Activated T-cell treated with anti-CD3 and anti-CD28 coated beads, Interleukin-2, amount 50 U/mL, for 4 hours (primary cell): ENCODE measurements around the gene GFI1. TPM values are rescaled to one million over a fixed set of nuclear protein-coding genes. Genes with fewer than 3 reads are reported as not detected.
"Not testable (repeated sequence)": the region's sequence is repeated elsewhere in the genome, so short reads cannot be mapped to it uniquely, and the experiment has no call there.

Source experiments
- ATAC-seq, 2 donors: fragments of 200-7000 bp; cut with Tn5 transposase; one replicate each; pipeline ENCODE4 v1.10.0; 2021
- DNase-seq: peaks from one replicate; pipeline ENCODE4 v3.0.0-alpha.2; 2020
- H3K27me3 Mint-ChIP-seq: one replicate; pipeline ENCODE4 v1.8.0; 2021; ENCODE audit warnings: low read depth, mixed read lengths
- H3K36me3 Mint-ChIP-seq: one replicate; pipeline ENCODE4 v1.8.0; 2022; ENCODE audit warnings: mixed read lengths; ENCODE audit not compliant: insufficient read depth
- H3K4me1 Mint-ChIP-seq: one replicate; pipeline ENCODE4 v1.8.0; 2021; ENCODE audit warnings: low read depth, mixed read lengths
- H3K4me3 Mint-ChIP-seq: one replicate; pipeline ENCODE4 v1.8.0; 2021; ENCODE audit warnings: mild to moderate bottlenecking, moderate library complexity, mixed read lengths
- H3K9me3 Mint-ChIP-seq: one replicate; pipeline ENCODE4 v1.8.0; 2021; ENCODE audit warnings: mixed read lengths
- total RNA-seq, 3 donors: library from RNA; stranded (reverse); gene quantifications; one replicate each; pipeline ENCODE4 v1.2.1, GENCODE V29; 2021

The GFI1 gene
- total RNA-seq, 3 donors from 2014 or later, result 99.4 to 136 (median 115) TPM

DNA sequence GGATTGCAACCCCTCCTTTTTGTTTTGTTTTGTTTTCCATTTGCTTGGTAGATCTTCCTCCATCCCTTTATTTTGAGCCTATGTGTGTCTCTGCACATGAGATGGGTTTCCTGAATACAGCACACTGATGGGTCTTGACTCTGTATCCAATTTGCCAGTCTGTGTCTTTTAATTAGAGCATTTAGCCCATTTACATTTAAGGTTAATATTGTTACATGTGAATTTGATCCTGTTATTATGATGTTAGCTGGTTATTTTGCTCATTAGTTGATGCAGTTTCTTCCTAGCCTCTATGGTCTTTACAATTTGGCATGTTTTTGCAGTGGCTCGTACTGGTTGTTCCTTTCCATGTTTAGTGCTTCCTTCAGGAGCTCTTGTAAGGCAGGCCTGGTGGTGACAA, 52.2 kb downstream of the GFI1 start:
- not testable (repeated sequence) for H3K4me3 Mint-ChIP-seq, H3K9me3 Mint-ChIP-seq, H3K4me1 Mint-ChIP-seq, H3K36me3 Mint-ChIP-seq, H3K27me3 Mint-ChIP-seq, ATAC-seq, DNase-seq

- DNase-seq (no peak), ATAC-seq (no peak)
- Mint-ChIP-seq H3K9me3 (peaks cover 5% of the 10 kb centered on the region), H3K4me1 (no peaks in the 10 kb centered on the region), H3K27me3 (no peaks in the 10 kb centered on the region), H3K36me3 (no peaks in the 10 kb centered on the region), H3K4me3 (no peak overlapping the region)
These were observed 56.7 kb downstream of the GFI1 start for GRCh38 chr1:92430030-92430429.

GRCh38 chr1:92425617-92426016, 61.1 kb downstream of the GFI1 start:
- Mint-ChIP-seq H3K4me1 (no peaks in the 10 kb centered on the region), H3K36me3 (no peaks in the 10 kb centered on the region)

More at GRCh38 chr1:92425617-92426016, 61.1 kb downstream of the GFI1 start:
- Mint-ChIP-seq H3K27me3 (no peaks in the 10 kb centered on the region), H3K9me3 (no peaks in the 10 kb centered on the region), H3K4me3 (no peak overlapping the region)
- ATAC-seq (no peak), DNase-seq (no peak)

Other genes with a start within 250 kb of the GFI1 start
- 10 to 100 TPM; 20.1 to 23.9 (median 23.3) TPM for gene GLMN, start 187.9 kb downstream of the GFI1 start, total RNA-seq
- gene RPAP2, start 187.9 kb downstream of the GFI1 start, total RNA-seq, result 10 to 100 TPM; 25.6 to 34.7 (median 33.7) TPM